Erythroblast (primary cell): ENCODE results near the gene SUPT7L.

Experiments
- GATA1 ChIP-seq: IDR thresholded peaks from 2 replicates; pipeline ENCODE4 v1.6.1; 2011; ENCODE audit warnings: low read depth, mild to moderate bottlenecking, control low read depth, low read length, moderate library complexity
- POLR2A ChIP-seq: IDR thresholded peaks from 2 replicates; pipeline ENCODE4 v1.6.1; 2011; ENCODE audit warnings: mild to moderate bottlenecking, low read length

GRCh38 chr2:27624943-27625342 lies 38.5 kb downstream of the SUPT7L start:
- TF ChIP-seq POLR2A (no peak), GATA1 (no peak)
